HepG2 (cell line): Measurements from ENCODE around the gene LRRC4.

ENCODE experiments used
- CTCF ChIP-seq: sonication (generic); formaldehyde crosslinking; IDR thresholded peaks from 2 replicates; pipeline ENCODE4 v1.5.0; 2020; ENCODE audit warnings: mild to moderate bottlenecking, missing genetic modification reagents, moderate library complexity
- POLR2A ChIP-seq, 2 experiments: IDR thresholded peaks; 2 replicates each; pipeline ENCODE4 v1.6.1; 2011; ENCODE audit warnings: low read depth in 2 of 2, low read length in 2 of 2, mild to moderate bottlenecking in 1 of 2, moderate library complexity in 1 of 2; ENCODE audit not compliant: insufficient read depth in 1 of 2
- POLR2AphosphoS5 ChIP-seq: IDR thresholded peaks from 2 replicates; pipeline ENCODE4 v1.6.1; 2012; ENCODE audit warnings: low read depth, low read length
- RAD51 ChIP-seq: fragments of 450-650 bp; IDR thresholded peaks from 2 replicates; pipeline ENCODE4 v1.6.1; 2016; ENCODE audit warnings: borderline replicate concordance
- RBM39 ChIP-seq: fragments of 200-400 bp; formaldehyde crosslinking; IDR thresholded peaks from one replicate; pipeline ENCODE4 v1.6.1; 2018; ENCODE audit warnings: antibody characterized with exemption, mild to moderate bottlenecking, low read depth, low read length; ENCODE audit not compliant: poor library complexity, severe bottlenecking
- SIN3A ChIP-seq: IDR thresholded peaks from 2 replicates; pipeline ENCODE4 v1.6.1; 2011; ENCODE audit warnings: low read depth, mild to moderate bottlenecking, control low read depth, low read length, borderline replicate concordance
- SP1 ChIP-seq, 2 experiments: fragments of 450-650 bp in 1 of 2; sonication (generic) in 1 of 2; formaldehyde crosslinking in 1 of 2; IDR thresholded peaks; 2 replicates each; pipeline versions ENCODE4 v1.4.0 to v1.6.1; 2016 to 2020; ENCODE audit warnings: missing genetic modification reagents in 1 of 2
- ZNF230 ChIP-seq: sonication (generic); formaldehyde crosslinking; IDR thresholded peaks from 2 replicates; pipeline ENCODE4 v1.4.0; 2020; ENCODE audit warnings: mild to moderate bottlenecking, missing genetic modification reagents

- TF ChIP-seq POLR2AphosphoS5 (no peak), POLR2A (IDR thresholded peaks at IDR 0.05; ENCODE audit: insufficient read depth in 1 of 2, low read depth in 2 of 2, low read length in 2 of 2) (no peak), SP1 (IDR thresholded peaks at IDR 0.05) (no peak), SP1 (CRISPR knock-in tag; IDR thresholded peaks at IDR 0.05) (no peak), SIN3A (no peak), RAD51 (no peak), CTCF (no peak), ZNF230 (CRISPR knock-in tag) (no peak), RBM39 (no peak)
These were observed 37.5 kb upstream of the LRRC4 start for GRCh38 chr7:128068785-128069184.
